Measurements from ENCODE around the gene B9D2.
A peak's percentile ranks its signal among the peaks of the same experiment; 100 is the strongest.

Gene B9D2

GRCh38 chr19:41403181-41403970, 39.4 kb upstream of the B9D2 start:
- H3K4me1 ChIP-seq (ENCODE audit: control insufficient read depth, insufficient read depth, low read length) = peaks cover 3% of the 10 kb centered on the region; the same call in 1 of the 2 replicates
- no CpG with 5 or more reads among the region's 12 CpGs for WGBS (ENCODE audit: insufficient coverage, insufficient read length)
- no peak overlapping the region for H3K27ac ChIP-seq (ENCODE audit: low read length)
- no peak for DNase-seq (ENCODE audit: low read depth, low spot score)
- H3K9me3 ChIP-seq (ENCODE audit: control insufficient read depth, insufficient read depth, low read length) = no peaks in the 10 kb centered on the region
- no peaks in the 10 kb centered on the region; the same call in 1 of the 2 replicates for H3K36me3 ChIP-seq (ENCODE audit: control insufficient read depth, insufficient read depth, low read length)
- H3K4me3 ChIP-seq (ENCODE audit: low read length) = no peak overlapping the region
- H3K27me3 ChIP-seq (ENCODE audit: control insufficient read depth, insufficient read depth, low read length) = no peaks in the 10 kb centered on the region

GRCh38 chr19:41402010-41402409, 38.1 kb upstream of the B9D2 start:
- H3K9me3 ChIP-seq (ENCODE audit: control insufficient read depth, insufficient read depth, low read length) = no peaks in the 10 kb centered on the region
- H3K27me3 ChIP-seq (ENCODE audit: control insufficient read depth, insufficient read depth, low read length) = no peaks in the 10 kb centered on the region
- no CpG with 5 or more reads among the region's 3 CpGs for WGBS (ENCODE audit: insufficient coverage, insufficient read length)
- H3K27ac ChIP-seq (ENCODE audit: low read length) = no peak overlapping the region
- H3K36me3 ChIP-seq (ENCODE audit: control insufficient read depth, insufficient read depth, low read length) = no peaks in the 10 kb centered on the region; the same call in 1 of the 2 replicates
- DNase-seq (ENCODE audit: low read depth, low spot score) = no peak
- peaks cover 3% of the 10 kb centered on the region; the same call in 1 of the 2 replicates for H3K4me1 ChIP-seq (ENCODE audit: control insufficient read depth, insufficient read depth, low read length)
- H3K4me3 ChIP-seq (ENCODE audit: low read length) = no peak overlapping the region

GRCh38 chr19:41401483-41401882, 37.5 kb upstream of the B9D2 start:
- H3K36me3 ChIP-seq (ENCODE audit: control insufficient read depth, insufficient read depth, low read length) = no peaks in the 10 kb centered on the region; the same call in 1 of the 2 replicates
- no peak overlapping the region for H3K4me3 ChIP-seq (ENCODE audit: low read length)
- H3K9me3 ChIP-seq (ENCODE audit: control insufficient read depth, insufficient read depth, low read length) = no peaks in the 10 kb centered on the region
- WGBS (ENCODE audit: insufficient coverage, insufficient read length) = no CpG with 5 or more reads among the region's 4 CpGs
- no peak overlapping the region for H3K27ac ChIP-seq (ENCODE audit: low read length)
- H3K4me1 ChIP-seq (ENCODE audit: control insufficient read depth, insufficient read depth, low read length) = peaks cover 3% of the 10 kb centered on the region; the same call in 1 of the 2 replicates
- no peak for DNase-seq (ENCODE audit: low read depth, low spot score)
- no peaks in the 10 kb centered on the region for H3K27me3 ChIP-seq (ENCODE audit: control insufficient read depth, insufficient read depth, low read length)

- H3K27ac ChIP-seq (ENCODE audit: low read length) = no peak overlapping the region
- H3K4me1 ChIP-seq (ENCODE audit: control insufficient read depth, insufficient read depth, low read length) = peaks cover 3% of the 10 kb centered on the region; the same call in 1 of the 2 replicates
- H3K4me3 ChIP-seq (ENCODE audit: low read length) = no peak overlapping the region
- no CpG with 5 or more reads among the region's 2 CpGs for WGBS (ENCODE audit: insufficient coverage, insufficient read length)
- H3K9me3 ChIP-seq (ENCODE audit: control insufficient read depth, insufficient read depth, low read length) = no peaks in the 10 kb centered on the region
- H3K36me3 ChIP-seq (ENCODE audit: control insufficient read depth, insufficient read depth, low read length) = no peaks in the 10 kb centered on the region; the same call in 1 of the 2 replicates
- no peaks in the 10 kb centered on the region for H3K27me3 ChIP-seq (ENCODE audit: control insufficient read depth, insufficient read depth, low read length)
- DNase-seq (ENCODE audit: low read depth, low spot score) = no peak
Observed at GRCh38 chr19:41399525-41399924, 35.6 kb upstream of the B9D2 start.

GRCh38 chr19:41399091-41399490, 35.1 kb upstream of the B9D2 start:
- no peaks in the 10 kb centered on the region for H3K9me3 ChIP-seq (ENCODE audit: control insufficient read depth, insufficient read depth, low read length)
- H3K27me3 ChIP-seq (ENCODE audit: control insufficient read depth, insufficient read depth, low read length) = no peaks in the 10 kb centered on the region
- no CpG with 5 or more reads among the region's 3 CpGs for WGBS (ENCODE audit: insufficient coverage, insufficient read length)
- H3K4me3 ChIP-seq (ENCODE audit: low read length) = no peak overlapping the region
- peaks cover 3% of the 10 kb centered on the region; the same call in 1 of the 2 replicates for H3K4me1 ChIP-seq (ENCODE audit: control insufficient read depth, insufficient read depth, low read length)
- H3K36me3 ChIP-seq (ENCODE audit: control insufficient read depth, insufficient read depth, low read length) = no peaks in the 10 kb centered on the region; the same call in 1 of the 2 replicates
- no peak overlapping the region for H3K27ac ChIP-seq (ENCODE audit: low read length)
- no peak for DNase-seq (ENCODE audit: low read depth, low spot score)

- H3K9me3 ChIP-seq (ENCODE audit: control insufficient read depth, insufficient read depth, low read length) = no peaks in the 10 kb centered on the region
- peak overlapping the region; percentile 94; the same call in 1 of the 2 replicates for H3K4me3 ChIP-seq (ENCODE audit: low read length)
- no peak overlapping the region for H3K27ac ChIP-seq (ENCODE audit: low read length)
- H3K4me1 ChIP-seq (ENCODE audit: control insufficient read depth, insufficient read depth, low read length) = peaks cover 3% of the 10 kb centered on the region; the same call in 1 of the 2 replicates
- no peaks in the 10 kb centered on the region; the same call in 1 of the 2 replicates for H3K36me3 ChIP-seq (ENCODE audit: control insufficient read depth, insufficient read depth, low read length)
- no CpG with 5 or more reads among the region's 3 CpGs for WGBS (ENCODE audit: insufficient coverage, insufficient read length)
- no peaks in the 10 kb centered on the region for H3K27me3 ChIP-seq (ENCODE audit: control insufficient read depth, insufficient read depth, low read length)
- no peak for DNase-seq (ENCODE audit: low read depth, low spot score)
Observed at GRCh38 chr19:41398598-41398997, 34.6 kb upstream of the B9D2 start.

- H3K9me3 ChIP-seq (ENCODE audit: control insufficient read depth, insufficient read depth, low read length) = no peaks in the 10 kb centered on the region
- H3K4me3 ChIP-seq (ENCODE audit: low read length) = peak overlapping the region; percentile 94
- WGBS (ENCODE audit: insufficient coverage, insufficient read length) = no CpG with 5 or more reads among the region's 5 CpGs
- DNase-seq (ENCODE audit: low read depth, low spot score) = no peak
- no peaks in the 10 kb centered on the region; the same call in 1 of the 2 replicates for H3K36me3 ChIP-seq (ENCODE audit: control insufficient read depth, insufficient read depth, low read length)
- peaks cover 3% of the 10 kb centered on the region; the same call in 1 of the 2 replicates for H3K4me1 ChIP-seq (ENCODE audit: control insufficient read depth, insufficient read depth, low read length)
- H3K27ac ChIP-seq (ENCODE audit: low read length) = no peak overlapping the region
- no peaks in the 10 kb centered on the region for H3K27me3 ChIP-seq (ENCODE audit: control insufficient read depth, insufficient read depth, low read length)
Observed at GRCh38 chr19:41398050-41398418, 34.1 kb upstream of the B9D2 start.

GRCh38 chr19:41397086-41398049, 33.4 kb upstream of the B9D2 start, which contains the start of the genes BCKDHA and EXOSC5:
Gene BCKDHA, plus strand, starts transcription at chr19:41397818. Its CDS starts 10 bp downstream, at chr19:41397828.
Gene EXOSC5, minus strand, starts transcription at chr19:41397359. Its CDS starts 31 bp downstream, at chr19:41397328.
- WGBS (ENCODE audit: insufficient coverage, insufficient read length) = no CpG with 5 or more reads among the region's 50 CpGs
- DNase-seq (ENCODE audit: low read depth, low spot score) = peak; percentile 100
- Histone ChIP-seq H3K36me3 (ENCODE audit: control insufficient read depth, insufficient read depth, low read length) (no peaks in the 10 kb centered on the region), H3K4me1 (ENCODE audit: control insufficient read depth, insufficient read depth, low read length) (peaks cover 3% of the 10 kb centered on the region; the same call in 1 of the 2 replicates), H3K27me3 (ENCODE audit: control insufficient read depth, insufficient read depth, low read length) (no peaks in the 10 kb centered on the region), H3K9me3 (ENCODE audit: control insufficient read depth, insufficient read depth, low read length) (no peaks in the 10 kb centered on the region), H3K27ac (ENCODE audit: low read length) (no peak within 1 kb of the TSS), H3K4me3 (ENCODE audit: low read length) (peak within 1 kb of the TSS; percentile 94)

GRCh38 chr19:41395355-41395754, 31.4 kb upstream of the B9D2 start:
- peaks cover 3% of the 10 kb centered on the region; the same call in 1 of the 2 replicates for H3K4me1 ChIP-seq (ENCODE audit: control insufficient read depth, insufficient read depth, low read length)
- H3K27ac ChIP-seq (ENCODE audit: low read length) = no peak overlapping the region
- H3K4me3 ChIP-seq (ENCODE audit: low read length) = no peak overlapping the region
- no CpG with 5 or more reads among the region's 6 CpGs for WGBS (ENCODE audit: insufficient coverage, insufficient read length)
- H3K27me3 ChIP-seq (ENCODE audit: control insufficient read depth, insufficient read depth, low read length) = no peaks in the 10 kb centered on the region
- H3K9me3 ChIP-seq (ENCODE audit: control insufficient read depth, insufficient read depth, low read length) = no peaks in the 10 kb centered on the region
- DNase-seq (ENCODE audit: low read depth, low spot score) = no peak
- peaks cover 9% of the 10 kb centered on the region; the same call in 1 of the 2 replicates for H3K36me3 ChIP-seq (ENCODE audit: control insufficient read depth, insufficient read depth, low read length)

- Histone ChIP-seq H3K9me3 (ENCODE audit: control insufficient read depth, insufficient read depth, low read length) (no peaks in the 10 kb centered on the region), H3K36me3 (ENCODE audit: control insufficient read depth, insufficient read depth, low read length) (peaks cover 12% of the 10 kb centered on the region; the same call in 1 of the 2 replicates), H3K4me3 (ENCODE audit: low read length) (no peak overlapping the region), H3K27me3 (ENCODE audit: control insufficient read depth, insufficient read depth, low read length) (no peaks in the 10 kb centered on the region), H3K4me1 (ENCODE audit: control insufficient read depth, insufficient read depth, low read length) (no peaks in the 10 kb centered on the region), H3K27ac (ENCODE audit: low read length) (no peak overlapping the region)
- no CpG with 5 or more reads among the region's 12 CpGs for WGBS (ENCODE audit: insufficient coverage, insufficient read length)
- no peak for DNase-seq (ENCODE audit: low read depth, low spot score)
Observed at GRCh38 chr19:41392775-41393174, 28.8 kb upstream of the B9D2 start.
